H1 (cell line): ENCODE measurements around the gene PIGK. TPM values are rescaled to one million over a fixed set of nuclear protein-coding genes. Genes with fewer than 3 reads are reported as not detected.
A peak's percentile ranks its signal among the peaks of the same experiment; 100 is the strongest.

Experiments used
- CTCF ChIA-PET: fragments of 300-600 bp; sonication (Branson Sonifier 250); formaldehyde crosslinking; loops from one replicate; lab custom pipeline; 2021; ENCODE audit not compliant: partially characterized antibody; lab: Charles Lee
- POLR2A ChIA-PET: fragments of 300-600 bp; sonication (Branson Sonifier 250); formaldehyde crosslinking; loops from one replicate; lab custom pipeline; 2021; ENCODE audit warnings: inconsistent platforms; ENCODE audit not compliant: partially characterized antibody; lab: Charles Lee
- DNase-seq, 2 experiments: peaks; one replicate each; pipeline versions ENCODE4 v3.0.0 to v3.0.0-alpha.2; 2010 to 2022; ENCODE audit warnings: low spot score in 2 of 2, low read depth in 1 of 2, mixed read lengths in 1 of 2
- FAIRE-seq: peaks from 2 replicates; lab custom pipeline; 2011; peaks lifted over from hg19 to GRCh38; lab: Jason Lieb, UNC
- H2AFZ ChIP-seq: 2 replicates; pipeline ENCODE4 v1.8.1; 2012; ENCODE audit warnings: low read length, inconsistent platforms
- H2AK5ac ChIP-seq: 2 replicates; pipeline ENCODE4 v1.6.1; 2013; ENCODE audit warnings: low read depth, low read length
- H2BK120ac ChIP-seq: replicated peaks from 2 replicates; pipeline ENCODE3; 2013; ENCODE audit warnings: low read depth, low read length, inconsistent platforms
- H2BK12ac ChIP-seq: 2 replicates; pipeline ENCODE4 v1.6.1; 2013; ENCODE audit warnings: low read depth, low read length
- H2BK15ac ChIP-seq: 2 replicates; pipeline ENCODE4 v1.6.1; 2013; ENCODE audit warnings: low read length
- H2BK20ac ChIP-seq: 2 replicates; pipeline ENCODE4 v1.6.1; 2013; ENCODE audit warnings: low read length
- H2BK5ac ChIP-seq: 2 replicates; pipeline ENCODE4 v1.6.1; 2013; ENCODE audit warnings: low read depth, low read length
- H3K14ac ChIP-seq: 2 replicates; pipeline ENCODE4 v1.6.1; 2013; ENCODE audit warnings: inconsistent platforms; ENCODE audit not compliant: insufficient read length
- H3K18ac ChIP-seq: 2 replicates; pipeline ENCODE4 v1.6.1; 2013; ENCODE audit warnings: low read length; ENCODE audit errors: extremely low read depth
- H3K23ac ChIP-seq: 2 replicates; pipeline ENCODE4 v1.6.1; 2013; ENCODE audit warnings: inconsistent platforms; ENCODE audit not compliant: insufficient read length
- H3K23me2 ChIP-seq: 2 replicates; pipeline ENCODE4 v1.6.1; 2013; ENCODE audit warnings: low read depth, low read length
- H3K27ac ChIP-seq: 2 replicates; pipeline ENCODE4 v1.6.1; 2011; ENCODE audit warnings: low read depth, low read length, inconsistent platforms
- H3K27me3 ChIP-seq, 4 experiments: replicated peaks in 1 of 4; 1 replicate in 1 of 4; 2 replicates in 3 of 4; pipeline versions ENCODE4 v1.6.1 to v1.8.1; 2011 to 2013; ENCODE audit warnings: low read length in 3 of 4, mild to moderate bottlenecking in 3 of 4, inconsistent platforms in 2 of 4, mixed read lengths in 2 of 4, moderate library complexity in 1 of 4; ENCODE audit not compliant: control insufficient read depth in 3 of 4, insufficient read depth in 3 of 4; ENCODE audit errors: extremely low read depth in 1 of 4
- H3K36me3 ChIP-seq, 4 experiments: 2 replicates each; pipeline versions ENCODE4 v1.6.1 to v1.8.1; 2011 to 2013; ENCODE audit warnings: mild to moderate bottlenecking in 4 of 4, low read length in 3 of 4, moderate library complexity in 2 of 4, control low read depth in 1 of 4, inconsistent platforms in 1 of 4; ENCODE audit not compliant: insufficient read depth in 4 of 4, control insufficient read depth in 2 of 4
- H3K4ac ChIP-seq: replicated peaks from 2 replicates; pipeline ENCODE3; 2013; ENCODE audit warnings: low read length, low read depth, mixed read lengths, inconsistent platforms; ENCODE audit not compliant: insufficient read length
- H3K4me1 ChIP-seq, 4 experiments: replicated peaks in 1 of 4; 1 replicate in 1 of 4; 2 replicates in 3 of 4; pipeline versions ENCODE4 v1.6.1 to v1.8.1; 2011 to 2013; ENCODE audit warnings: low read length in 3 of 4, inconsistent platforms in 2 of 4, mixed read lengths in 1 of 4; ENCODE audit not compliant: insufficient read depth in 4 of 4, control insufficient read depth in 3 of 4
- H3K4me2 ChIP-seq, 2 experiments: 2 replicates each; pipeline versions ENCODE4 v1.6.1 to v1.8.1; 2011 to 2013; ENCODE audit warnings: low read depth in 2 of 2, low read length in 2 of 2, control low read depth in 1 of 2, inconsistent platforms in 1 of 2, mild to moderate bottlenecking in 1 of 2; ENCODE audit not compliant: insufficient read depth in 1 of 2
- H3K4me3 ChIP-seq, 4 experiments: fragments of 200-600, 300-600 bp in 1 of 4; sonication (generic), shearing (Covaris generic), sonication (Bioruptor Twin) in 1 of 4; 2 replicates each; pipeline versions ENCODE4 v1.5.1 to v1.8.1; 2011 to 2016; ENCODE audit warnings: low read length in 4 of 4, low read depth in 3 of 4, control low read depth in 2 of 4, inconsistent platforms in 2 of 4, mild to moderate bottlenecking in 2 of 4, mixed read lengths in 1 of 4, moderate library complexity in 1 of 4; ENCODE audit not compliant: insufficient read depth in 2 of 4; ENCODE audit errors: extremely low read depth in 1 of 4
- H3K56ac ChIP-seq: replicated peaks from 2 replicates; pipeline ENCODE3; 2013; ENCODE audit warnings: low read depth, mild to moderate bottlenecking, mixed read lengths, low read length, inconsistent platforms; ENCODE audit not compliant: insufficient read length
- H3K79me1 ChIP-seq: 2 replicates; pipeline ENCODE4 v1.6.1; 2013; ENCODE audit warnings: low read depth, low read length, control low read depth
- H3K79me2 ChIP-seq, 2 experiments: 2 replicates each; pipeline versions ENCODE4 v1.6.1 to v1.8.1; 2012 to 2013; ENCODE audit warnings: low read length in 2 of 2, mild to moderate bottlenecking in 2 of 2, inconsistent platforms in 1 of 2; ENCODE audit not compliant: insufficient read depth in 2 of 2, control insufficient read depth in 1 of 2
- H3K9ac ChIP-seq, 4 experiments: replicated peaks in 1 of 4; 1 replicate in 1 of 4; 2 replicates in 3 of 4; pipeline versions ENCODE4 v1.6.1 to v1.8.1; 2011 to 2013; ENCODE audit warnings: low read depth in 3 of 4, low read length in 3 of 4, control low read depth in 2 of 4, mild to moderate bottlenecking in 2 of 4, moderate library complexity in 2 of 4, inconsistent platforms in 1 of 4; ENCODE audit errors: extremely low read depth in 1 of 4
- H3K9me3 ChIP-seq, 2 experiments: 2 replicates each; pipeline versions ENCODE4 v1.6.1 to v1.8.1; 2012 to 2013; ENCODE audit warnings: mild to moderate bottlenecking in 2 of 2, moderate library complexity in 2 of 2, control low read depth in 1 of 2, inconsistent platforms in 1 of 2, low read depth in 1 of 2, low read length in 1 of 2, mixed read lengths in 1 of 2; ENCODE audit not compliant: insufficient read depth in 2 of 2
- H4K20me1 ChIP-seq, 2 experiments: replicated peaks in 1 of 2; 2 replicates each; pipeline versions ENCODE3 to v1.8.1; 2011 to 2013; ENCODE audit warnings: inconsistent platforms in 2 of 2, low read length in 2 of 2, mild to moderate bottlenecking in 1 of 2; ENCODE audit not compliant: insufficient read depth in 2 of 2, control insufficient read depth in 1 of 2
- H4K5ac ChIP-seq: 2 replicates; pipeline ENCODE4 v1.6.1; 2013; ENCODE audit warnings: low read length, low read depth, mixed read lengths, inconsistent platforms; ENCODE audit not compliant: insufficient read length
- H4K8ac ChIP-seq: 2 replicates; pipeline ENCODE4 v1.8.0; 2013; ENCODE audit warnings: mild to moderate bottlenecking, moderate library complexity, low read length, inconsistent platforms; ENCODE audit not compliant: insufficient read depth; ENCODE audit errors: extremely low read depth
- H4K91ac ChIP-seq: replicated peaks from 2 replicates; pipeline ENCODE3; 2013; ENCODE audit warnings: low read length, mixed read lengths, inconsistent platforms; ENCODE audit not compliant: insufficient read length
- CREB1 ChIP-seq: IDR thresholded peaks from 2 replicates; pipeline ENCODE4 v1.6.1; 2012; ENCODE audit warnings: inconsistent platforms
- TEAD4 ChIP-seq: IDR thresholded peaks from 2 replicates; pipeline ENCODE4 v1.6.1; 2012; ENCODE audit warnings: low read depth, low read length, inconsistent platforms, mixed read lengths
- WGBS, 2 experiments: shearing (Covaris generic) in 1 of 2; methylation state at CpG; one replicate each; pipeline versions ENCODE4 v1.1.6 to v1.1.7; 2013 to 2015; ENCODE audit warnings: low lambda C conversion rate in 2 of 2, mixed read lengths in 2 of 2, inconsistent platforms in 1 of 2, low coverage in 1 of 2, missing lambda C conversion rate in 1 of 2; ENCODE audit not compliant: insufficient replicate concordance in 2 of 2, insufficient coverage in 1 of 2, insufficient read length in 1 of 2; ENCODE audit errors: extremely low coverage in 1 of 2, missing lambda C conversion rate in 1 of 2; 5-methylcytosine and 5-hydroxymethylcytosine counted together
- polyA plus RNA-seq, 7 experiments: library from polyadenylated mRNA; depleted of rRNA in 3 of 7; stranded (reverse) in 5 of 7; unstranded in 2 of 7; fragments of >200 nt in 5 of 7; fragments of 200-250 nt in 2 of 7; gene quantifications; 1 replicate in 5 of 7; 2 replicates in 1 of 7; 4 replicates in 1 of 7; pipeline versions ENCODE4 v1.2.1 to v1.2.3, GENCODE V29; 2011 to 2013; ENCODE audit warnings: missing spikeins in 2 of 7, mixed read lengths in 2 of 7
- total RNA-seq: library from RNA; stranded (reverse); fragmentation: NEBNext Ultra II Directional; extraction: Animal tissue kit (Norgen Biotek cat#: 25700); gene quantifications from 2 replicates; pipeline ENCODE4 v1.2.1, GENCODE V29; 2021
- TF ChIP-seq, protein P1 (sequence below): IDR thresholded peaks from 2 replicates; pipeline ENCODE4 v1.6.1; 2012; ENCODE audit warnings: inconsistent platforms

Gene PIGK
- total and polyA plus RNA-seq, 2 of the 8 experiments (the other 6 are each of a cell fraction or from before 2014, with no cell fraction given): 5.6 to 23.2 TPM

DNA sequence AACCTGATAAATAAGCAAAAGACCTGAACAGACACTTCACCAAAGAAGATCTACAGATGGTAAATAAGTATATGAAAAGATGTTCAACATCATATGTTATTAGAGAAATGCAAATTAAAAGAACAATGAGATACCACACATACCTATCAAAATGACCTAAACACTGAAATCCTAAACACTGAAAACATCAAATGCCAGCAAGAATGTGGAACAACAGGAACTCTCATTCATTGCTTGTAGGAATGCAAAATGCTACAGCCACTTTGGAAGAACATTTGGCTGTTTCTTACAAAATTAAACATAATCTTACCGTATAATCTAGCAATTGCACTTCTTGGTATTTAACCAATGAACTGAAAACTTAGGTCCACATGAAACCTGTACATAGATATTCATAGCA, 14.9 kb upstream of the PIGK start:
- Histone ChIP-seq H3K4me1 (no peaks in the 10 kb centered on the region), H3K56ac (no peak overlapping the region), H3K79me1 (no peaks in the 10 kb centered on the region), H3K4me2 (no peak overlapping the region), H4K5ac (no peak overlapping the region), H2BK12ac (no peak overlapping the region), H2BK20ac (no peak overlapping the region), H4K8ac (no peak overlapping the region), H3K23me2 (no peaks in the 10 kb centered on the region), H3K9me3 (no peaks in the 10 kb centered on the region; a peak in 1 of 4 replicates), H2AFZ (no peak overlapping the region), H3K4me3 (no peak overlapping the region), H2BK15ac (no peak overlapping the region), H2AK5ac (no peak overlapping the region), H3K18ac (no peak overlapping the region), H3K4ac (no peak overlapping the region), H3K79me2 (no peaks in the 10 kb centered on the region), H2BK5ac (no peak overlapping the region), H3K36me3 (no peaks in the 10 kb centered on the region), H3K14ac (no peak overlapping the region), H2BK120ac (no peak overlapping the region), H3K9ac (no peak overlapping the region), H4K20me1 (no peaks in the 10 kb centered on the region), H3K27me3 (no peaks in the 10 kb centered on the region), H4K91ac (no peak overlapping the region), H3K23ac (no peak overlapping the region), H3K27ac (no peak overlapping the region)
- FAIRE-seq: no peak
- no peak for DNase-seq
- CTCF ChIA-PET: no interaction called here
- POLR2A ChIA-PET: no interaction called here
- 88% methylated on average over 1 of the region's 1 CpG; no CpG with 5 or more reads in 1 of the 2 experiments for WGBS, 2 experiments
- TF ChIP-seq TEAD4 (peak; percentile 59; the same call in 1 of the 2 replicates), CREB1 (no peak)
- TF ChIP-seq, protein P1, sequence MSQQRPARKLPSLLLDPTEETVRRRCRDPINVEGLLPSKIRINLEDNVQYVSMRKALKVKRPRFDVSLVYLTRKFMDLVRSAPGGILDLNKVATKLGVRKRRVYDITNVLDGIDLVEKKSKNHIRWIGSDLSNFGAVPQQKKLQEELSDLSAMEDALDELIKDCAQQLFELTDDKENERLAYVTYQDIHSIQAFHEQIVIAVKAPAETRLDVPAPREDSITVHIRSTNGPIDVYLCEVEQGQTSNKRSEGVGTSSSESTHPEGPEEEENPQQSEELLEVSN: no peak
